ENCODE results near the gene BBIP1.

DNA sequence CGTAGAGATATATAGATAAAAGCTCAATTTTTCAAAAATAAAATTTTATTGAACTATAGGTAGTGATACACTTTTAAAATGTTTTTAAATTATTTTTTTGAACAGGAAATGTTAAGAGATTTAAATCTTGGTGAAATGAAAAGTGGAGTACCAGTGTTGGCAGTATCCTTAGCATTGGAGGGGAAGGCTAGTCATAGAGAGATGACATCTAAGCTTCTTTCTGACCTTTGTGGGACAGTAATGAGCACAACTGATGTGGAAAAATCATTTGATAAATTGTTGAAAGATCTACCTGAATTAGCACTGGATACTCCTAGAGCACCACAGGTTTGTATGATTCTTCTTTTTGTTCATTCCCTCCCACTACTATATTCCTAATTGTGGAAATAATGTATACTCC is 31.4 kb downstream of the BBIP1 start:
- TF ChIP-seq, protein P1, sequence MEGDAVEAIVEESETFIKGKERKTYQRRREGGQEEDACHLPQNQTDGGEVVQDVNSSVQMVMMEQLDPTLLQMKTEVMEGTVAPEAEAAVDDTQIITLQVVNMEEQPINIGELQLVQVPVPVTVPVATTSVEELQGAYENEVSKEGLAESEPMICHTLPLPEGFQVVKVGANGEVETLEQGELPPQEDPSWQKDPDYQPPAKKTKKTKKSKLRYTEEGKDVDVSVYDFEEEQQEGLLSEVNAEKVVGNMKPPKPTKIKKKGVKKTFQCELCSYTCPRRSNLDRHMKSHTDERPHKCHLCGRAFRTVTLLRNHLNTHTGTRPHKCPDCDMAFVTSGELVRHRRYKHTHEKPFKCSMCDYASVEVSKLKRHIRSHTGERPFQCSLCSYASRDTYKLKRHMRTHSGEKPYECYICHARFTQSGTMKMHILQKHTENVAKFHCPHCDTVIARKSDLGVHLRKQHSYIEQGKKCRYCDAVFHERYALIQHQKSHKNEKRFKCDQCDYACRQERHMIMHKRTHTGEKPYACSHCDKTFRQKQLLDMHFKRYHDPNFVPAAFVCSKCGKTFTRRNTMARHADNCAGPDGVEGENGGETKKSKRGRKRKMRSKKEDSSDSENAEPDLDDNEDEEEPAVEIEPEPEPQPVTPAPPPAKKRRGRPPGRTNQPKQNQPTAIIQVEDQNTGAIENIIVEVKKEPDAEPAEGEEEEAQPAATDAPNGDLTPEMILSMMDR (IDR thresholded peaks at IDR 0.05), result no peak
- no peak for TF ChIP-seq POLR2A (IDR thresholded peaks at IDR 0.05)

All from adrenal gland (tissue), 5 donors.